ENCODE results near the gene TSC22D4. TPM values are rescaled to one million over a fixed set of nuclear protein-coding genes. Genes with fewer than 3 reads are reported as not detected.

The TSC22D4 gene
- total RNA-seq, 1 experiment from 2014 or later: 19.4 TPM

GRCh38 chr7:100492738-100493475, 13.9 kb upstream of the TSC22D4 start:
- no peak for DNase-seq (ENCODE audit: low spot score)

- DNase-seq (ENCODE audit: low spot score): no peak
Measured at GRCh38 chr7:100491192-100491578, 12.2 kb upstream of the TSC22D4 start.

- DNase-seq (ENCODE audit: low spot score): no peak
Measured at GRCh38 chr7:100490483-100491191, 11.6 kb upstream of the TSC22D4 start.

GRCh38 chr7:100489824-100490223, 10.8 kb upstream of the TSC22D4 start:
- peak; percentile 90 for DNase-seq (ENCODE audit: low spot score)

GRCh38 chr7:100489121-100489520, 10.1 kb upstream of the TSC22D4 start:
- DNase-seq (ENCODE audit: low spot score): no peak

- DNase-seq (ENCODE audit: low spot score): no peak
Measured at GRCh38 chr7:100488333-100489095, 9.5 kb upstream of the TSC22D4 start.

- peak; percentile 37 for DNase-seq (ENCODE audit: low spot score)
Measured at GRCh38 chr7:100486753-100487446, 7.9 kb upstream of the TSC22D4 start.

GRCh38 chr7:100486111-100486636, 7.2 kb upstream of the TSC22D4 start:
- no peak for DNase-seq (ENCODE audit: low spot score)

- no peak for DNase-seq (ENCODE audit: low spot score)
Measured at GRCh38 chr7:100485471-100485876, 6.5 kb upstream of the TSC22D4 start.

- DNase-seq (ENCODE audit: low spot score): no peak
Measured at GRCh38 chr7:100484673-100485045, 5.6 kb upstream of the TSC22D4 start.

- DNase-seq (ENCODE audit: low spot score): no peak
Measured at GRCh38 chr7:100483722-100484672, 5.0 kb upstream of the TSC22D4 start, which contains the start of gene NYAP1. NYAP1 (plus strand) TSS chr7:100483927; CDS start chr7:100485312, 1,385 bp downstream.

GRCh38 chr7:100483090-100483721, 4.2 kb upstream of the TSC22D4 start:
- DNase-seq (ENCODE audit: low spot score): no peak

- no peak for DNase-seq (ENCODE audit: low spot score)
Measured at GRCh38 chr7:100482728-100483089, 3.7 kb upstream of the TSC22D4 start.

- no peak for DNase-seq (ENCODE audit: low spot score)
Measured at GRCh38 chr7:100481466-100481865, 2.5 kb upstream of the TSC22D4 start.

- DNase-seq (ENCODE audit: low spot score): no peak
Measured at GRCh38 chr7:100477871-100478267, 1.1 kb downstream of the TSC22D4 start.

GRCh38 chr7:100476903-100477870, 1.8 kb downstream of the TSC22D4 start:
- no peak for DNase-seq (ENCODE audit: low spot score)

- DNase-seq (ENCODE audit: low spot score): no peak
Measured at GRCh38 chr7:100476101-100476780, 2.8 kb downstream of the TSC22D4 start.

GRCh38 chr7:100475549-100475948, 3.5 kb downstream of the TSC22D4 start:
- no peak for DNase-seq (ENCODE audit: low spot score)
